Occipital lobe (tissue), 2 donors: ENCODE measurements around the gene MLPH. TPM values are rescaled to one million over a fixed set of nuclear protein-coding genes. Genes with fewer than 3 reads are reported as not detected.
"Not testable (repeated sequence)": the region's sequence is repeated elsewhere in the genome, so short reads cannot be mapped to it uniquely, and the experiment has no call there.

Experiments used
- DNase-seq: peaks from one replicate; lab custom pipeline; 2025; lab: John Stamatoyannopoulos, UW
- total RNA-seq: library from RNA; depleted of rRNA; stranded (reverse); fragments of >200 nt; gene quantifications from one replicate; pipeline ENCODE4 v1.2.3, GENCODE V29; 2014

MLPH gene
- total RNA-seq, 1 donor from 2014 or later: 0.94 TPM

DNA sequence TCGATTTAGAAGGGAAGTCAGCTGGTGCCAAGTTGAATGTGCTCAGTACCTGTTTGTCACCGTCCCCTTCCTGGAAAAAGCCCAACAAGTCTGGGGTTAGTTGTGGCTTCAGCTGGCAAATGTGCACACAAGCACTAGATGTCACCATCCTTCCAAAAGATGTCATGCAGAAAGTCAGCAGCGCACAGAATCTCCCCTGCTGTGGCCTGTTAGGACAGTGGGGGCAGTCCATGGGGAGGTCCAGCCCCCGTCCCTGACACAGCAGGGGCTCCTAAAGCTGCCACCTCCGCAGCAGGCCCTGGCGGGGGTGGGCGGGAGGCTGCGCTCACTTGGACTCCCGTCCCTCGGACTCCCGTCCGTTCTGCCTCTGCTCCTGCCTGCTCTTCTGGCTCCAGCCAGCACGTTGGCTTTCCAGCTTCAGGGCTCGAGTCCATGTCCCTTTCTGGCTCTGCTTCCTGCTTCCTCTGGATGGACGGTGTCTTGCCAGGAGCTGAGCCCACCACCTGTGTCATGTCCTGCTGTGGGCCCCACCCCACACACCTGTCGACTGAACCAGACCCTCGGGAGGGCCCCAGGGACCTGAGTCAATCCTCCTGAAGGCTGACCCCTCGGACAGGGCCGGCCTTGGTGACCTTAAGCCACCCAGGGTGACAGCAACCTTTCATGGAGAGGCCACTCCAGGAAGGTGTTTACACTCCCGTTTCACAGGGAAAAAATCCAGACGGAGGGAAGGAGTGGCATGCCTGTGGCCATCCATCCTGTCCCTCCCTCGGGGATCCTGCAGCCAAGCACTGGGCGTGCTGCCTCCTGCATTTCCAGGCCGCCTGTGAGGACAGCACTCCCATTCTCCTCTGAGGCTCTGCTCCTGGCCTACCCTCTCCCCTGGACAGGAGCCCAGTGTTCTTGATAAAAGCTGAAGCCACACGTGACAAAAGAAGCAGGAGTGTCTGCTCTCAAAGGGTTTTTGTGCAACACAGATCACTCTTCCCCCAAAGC is 95.0 kb downstream of the MLPH start:
- DNase-seq: peak; percentile 47

DNA sequence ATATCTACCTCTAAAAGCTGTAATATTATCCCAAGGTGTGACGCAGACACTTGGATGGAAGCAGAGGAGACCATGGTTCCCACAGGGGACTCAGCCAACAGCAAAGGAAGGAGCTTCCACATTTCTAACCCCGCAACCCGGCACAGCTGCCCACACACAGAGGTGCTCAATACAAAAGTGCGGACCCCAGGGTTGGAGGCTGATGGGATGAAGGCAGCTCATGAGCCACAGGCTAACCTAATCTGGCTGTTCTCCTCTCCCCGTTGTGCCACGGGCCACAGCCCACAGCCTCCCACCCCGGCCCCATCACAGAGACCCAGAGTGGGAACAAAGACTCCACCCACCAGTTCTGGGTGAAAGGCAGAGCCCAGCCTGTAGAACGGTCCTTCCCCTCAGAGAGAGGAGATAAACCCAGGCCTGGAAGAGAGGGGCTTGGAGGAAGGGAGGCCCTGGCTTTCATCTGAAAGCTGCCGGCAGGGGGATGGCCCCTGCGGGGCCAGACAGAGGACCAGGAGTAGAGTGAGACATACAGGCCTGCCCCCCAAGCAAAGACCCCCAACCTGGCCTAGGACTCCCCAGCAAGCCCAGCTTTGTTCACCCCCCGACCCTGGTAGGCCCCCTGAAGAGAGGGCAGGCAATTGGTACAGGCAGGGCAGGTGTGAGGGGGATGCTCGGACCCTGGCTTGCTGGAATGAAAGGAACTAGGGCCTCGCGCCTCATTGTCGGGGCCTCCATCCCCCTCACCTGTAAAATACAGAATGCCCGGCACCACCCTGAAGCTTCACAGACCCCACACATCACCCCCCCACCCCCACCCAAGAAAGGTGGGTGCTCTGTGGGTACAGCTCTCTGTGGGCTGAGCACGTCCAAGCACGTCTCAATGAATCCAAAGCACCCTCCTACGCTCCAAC is 96.6 kb downstream of the MLPH start:
- no peak for DNase-seq

DNA sequence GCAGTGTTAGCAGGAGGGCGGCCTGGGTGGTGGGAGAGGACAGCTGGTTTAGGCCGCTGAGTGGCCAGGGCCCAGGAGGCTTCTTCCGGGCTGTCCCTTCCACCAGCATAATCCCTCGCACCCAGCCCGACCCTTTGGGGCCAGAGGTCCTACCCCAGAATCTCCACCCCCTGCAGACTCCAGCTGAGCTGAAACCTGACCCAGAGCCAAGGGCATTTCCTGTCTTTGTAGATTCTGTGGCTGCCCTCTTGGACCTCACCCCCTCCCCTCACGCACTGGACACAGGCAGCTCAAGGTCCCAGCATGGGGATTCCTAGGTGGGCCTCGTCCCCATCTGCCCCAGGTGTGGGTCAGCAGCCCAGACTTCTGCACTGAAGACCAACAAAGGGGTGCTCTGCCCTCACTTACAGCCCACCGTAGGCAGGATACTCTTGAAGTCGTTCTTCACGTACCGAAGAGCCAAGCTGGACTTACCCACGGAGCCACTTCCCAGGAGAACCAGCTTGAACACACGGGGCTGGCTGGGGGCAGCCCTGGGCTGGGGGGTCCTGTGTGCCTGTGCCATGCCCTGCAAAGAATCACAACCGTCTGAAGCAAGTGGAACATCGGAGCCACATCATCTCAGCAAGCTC is 98.7 kb downstream of the MLPH start:
- no peak for DNase-seq

- DNase-seq: no peak
Measured at GRCh38 chr2:237588044-237588696, 101.1 kb downstream of the MLPH start.

DNA sequence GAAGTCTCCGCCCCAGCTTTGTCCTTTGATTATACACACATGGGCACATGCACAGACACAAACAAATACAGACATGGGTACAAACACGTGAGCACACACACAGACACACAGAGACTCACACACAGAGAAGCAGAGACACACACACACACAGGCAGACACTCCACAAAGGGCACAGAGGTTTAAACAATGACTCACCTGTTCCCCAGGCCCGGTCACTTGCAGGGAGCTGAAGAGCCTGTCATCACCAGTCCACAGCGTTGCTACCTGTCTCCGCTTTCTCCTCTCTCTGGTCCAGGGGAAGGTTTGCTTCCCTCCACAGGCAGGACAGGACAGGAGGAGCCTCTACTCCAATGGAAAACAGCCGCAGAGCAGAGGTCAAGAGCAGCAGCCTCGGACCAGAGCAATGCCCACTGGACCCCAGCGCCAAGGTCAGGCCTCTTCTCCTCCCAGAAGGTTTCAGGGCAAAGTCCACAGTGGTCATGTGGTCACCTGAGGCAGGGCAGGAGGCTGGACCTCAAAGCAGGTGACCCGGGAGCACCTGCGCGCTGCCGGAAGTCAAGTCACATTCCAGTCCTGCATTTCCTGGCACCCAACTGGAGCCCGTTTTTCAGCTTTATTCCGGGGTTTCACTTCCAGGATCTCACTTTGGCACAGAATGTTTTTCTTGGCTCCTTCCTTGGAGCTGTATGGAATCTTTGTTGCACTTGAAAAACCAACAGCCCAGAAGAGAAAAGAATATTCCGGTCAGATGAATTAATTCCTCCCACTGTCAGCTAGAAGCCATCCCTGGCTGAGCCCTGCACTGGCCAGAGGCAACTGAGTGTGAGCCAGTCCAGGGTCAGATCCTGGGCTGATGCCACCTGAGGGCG is 103.5 kb downstream of the MLPH start, which contains the start of gene RAB17:
Gene RAB17 (minus strand): TSS at position 463 of the 869 bp plus-strand sequence. CDS start 4,580 bp downstream, outside the sequence.
- no peak for DNase-seq

DNA sequence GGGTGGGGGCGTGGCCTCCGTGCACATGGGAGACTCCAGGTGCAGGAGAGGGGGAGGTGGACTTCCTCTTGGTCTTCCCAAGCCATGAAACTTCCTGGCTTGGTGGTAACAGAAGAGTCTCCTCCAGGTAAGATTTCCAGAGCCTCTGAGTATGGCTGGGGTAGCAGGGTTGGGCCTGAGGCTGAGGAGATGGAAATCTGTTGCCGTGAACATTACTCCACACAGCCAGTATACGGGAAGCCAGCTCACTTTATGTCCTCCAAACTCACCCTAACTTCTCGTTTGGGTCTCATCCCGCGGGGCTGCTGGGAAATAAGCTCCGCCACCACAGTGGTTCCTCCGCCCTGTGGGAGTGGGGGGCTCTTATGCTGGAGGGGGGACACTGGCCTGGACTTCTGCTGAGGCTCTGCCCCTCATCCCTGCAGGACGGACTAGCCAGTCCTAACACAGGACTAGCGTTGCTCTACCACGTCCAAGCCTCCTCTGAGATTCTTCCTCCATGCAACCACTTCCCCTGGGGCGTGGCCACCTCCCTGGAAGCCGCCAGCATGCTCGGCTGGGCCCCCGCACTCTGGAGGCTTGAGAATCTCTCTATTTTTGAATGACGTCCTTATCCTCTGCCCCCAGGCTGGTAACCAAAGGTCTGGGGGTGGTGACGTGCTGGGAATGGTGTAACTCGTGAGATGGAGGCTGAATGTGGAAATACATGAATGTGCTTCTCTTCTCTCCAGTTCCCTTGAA is 104.3 kb downstream of the MLPH start:
- no peak for DNase-seq

DNA sequence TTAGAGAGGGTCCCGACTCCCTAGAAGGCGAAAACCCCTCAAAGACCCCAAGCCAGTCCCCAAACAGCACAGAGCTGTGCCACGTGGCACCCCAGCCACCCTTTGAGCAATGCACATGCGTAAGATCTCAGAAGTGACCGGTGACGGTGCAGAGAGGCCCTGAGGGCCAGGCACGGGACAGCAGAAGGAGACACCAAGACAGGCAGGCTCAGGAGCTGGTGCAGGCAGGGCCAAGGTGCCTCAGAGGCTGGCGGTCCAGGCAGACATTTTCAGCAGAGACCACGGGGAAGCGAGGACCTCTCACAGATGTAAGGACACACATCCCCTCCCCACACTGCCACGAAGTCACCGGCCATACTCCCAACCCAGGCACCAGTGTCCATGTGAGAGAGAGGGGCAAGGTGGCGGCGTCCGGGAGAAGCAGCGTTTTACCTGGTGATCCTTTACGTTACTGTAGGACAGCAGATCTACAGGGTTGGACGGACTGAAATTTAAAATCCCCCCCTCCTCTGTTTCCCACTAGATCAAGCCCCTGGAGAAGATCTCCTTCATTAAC is 105.5 kb downstream of the MLPH start:
- DNase-seq: no peak

DNA sequence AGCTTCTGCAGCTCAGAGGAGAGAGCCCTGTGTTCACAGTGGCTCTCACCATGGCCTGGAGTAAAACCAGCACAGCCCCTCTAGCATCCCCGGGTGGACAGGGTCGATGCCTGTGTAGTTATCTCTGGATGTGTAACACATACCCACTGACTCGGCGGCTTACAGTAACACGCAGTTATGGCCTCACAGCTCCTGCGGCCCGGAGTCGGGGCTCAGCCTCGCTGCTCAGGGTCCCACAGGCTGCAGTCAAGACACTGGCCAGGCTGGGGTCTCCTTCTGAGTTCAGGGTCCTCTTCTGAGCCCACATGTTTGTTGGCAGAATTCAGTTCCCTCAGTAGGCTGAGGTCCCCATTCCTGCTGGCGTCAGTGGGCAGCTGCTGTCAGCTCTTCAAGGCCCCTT is 106.0 kb downstream of the MLPH start:
- DNase-seq: no peak

DNA sequence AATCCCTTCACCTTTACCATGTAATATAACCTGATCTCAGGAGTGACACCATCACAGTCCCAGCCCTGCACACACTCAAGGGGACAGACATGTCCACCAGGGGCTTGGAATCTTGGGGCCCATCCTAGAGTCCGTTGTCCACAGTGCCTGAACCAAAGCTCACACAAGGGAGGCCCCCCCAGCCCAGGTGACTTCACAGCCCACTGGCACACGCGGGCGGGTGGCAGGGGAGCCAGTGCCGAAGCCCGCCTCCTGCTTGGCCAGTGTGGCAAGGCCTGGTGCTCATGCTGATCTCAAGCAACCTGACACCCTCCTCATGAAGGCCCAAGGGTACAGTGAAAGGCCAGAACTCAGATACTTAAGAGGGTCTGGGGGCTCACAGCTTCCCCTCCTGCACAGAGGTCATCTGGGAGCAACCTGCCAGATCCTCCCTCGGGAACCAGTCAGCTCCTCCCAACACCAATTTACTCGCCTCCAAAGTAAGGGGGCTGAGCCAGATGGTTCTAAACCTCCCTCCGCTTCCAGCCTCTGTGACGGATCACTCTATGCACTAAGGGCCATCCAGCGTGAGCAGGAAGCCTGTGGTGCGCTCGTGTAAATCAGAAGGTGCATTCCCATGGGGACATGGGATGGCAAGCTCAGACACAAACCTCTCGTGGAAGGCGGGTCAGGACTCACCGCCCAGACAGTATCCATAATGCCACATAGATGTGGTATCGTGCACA is 106.7 kb downstream of the MLPH start:
- no peak for DNase-seq

- DNase-seq: no peak
Measured at GRCh38 chr2:237594514-237594871, 107.4 kb downstream of the MLPH start.

DNA sequence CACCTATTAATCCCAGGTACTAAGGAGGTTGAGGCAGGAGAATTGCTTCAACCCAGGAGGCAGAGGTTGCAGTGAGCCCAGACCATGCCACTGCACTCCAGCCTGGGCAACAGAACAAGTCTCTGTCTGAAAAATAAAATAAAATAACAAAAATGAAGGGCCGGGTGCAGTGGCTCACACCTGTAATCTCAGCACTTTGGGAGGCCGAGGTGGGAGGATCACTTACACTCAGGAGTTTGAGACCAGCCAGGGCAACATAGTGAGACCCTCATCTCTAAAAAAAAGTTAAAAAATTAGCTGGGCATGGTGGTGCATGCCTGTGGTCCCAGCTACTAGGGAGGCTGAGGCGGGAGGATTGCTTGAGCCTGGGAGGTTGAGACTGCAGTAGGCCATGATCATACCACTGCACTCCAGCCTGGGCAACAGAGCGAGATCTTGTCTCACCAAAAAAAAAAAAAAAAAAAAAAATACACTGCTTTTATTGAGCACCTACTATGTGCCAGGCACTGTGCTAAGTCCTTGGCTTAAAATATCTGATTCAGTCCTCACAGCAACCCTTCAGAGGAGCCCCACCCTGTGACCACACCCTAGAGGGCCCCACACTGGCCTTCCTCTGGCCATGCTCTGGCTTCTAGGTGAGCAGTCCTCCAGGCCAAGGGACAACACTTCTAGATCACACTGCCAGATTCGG is 108.9 kb downstream of the MLPH start:
- DNase-seq: not testable (repeated sequence)

DNA sequence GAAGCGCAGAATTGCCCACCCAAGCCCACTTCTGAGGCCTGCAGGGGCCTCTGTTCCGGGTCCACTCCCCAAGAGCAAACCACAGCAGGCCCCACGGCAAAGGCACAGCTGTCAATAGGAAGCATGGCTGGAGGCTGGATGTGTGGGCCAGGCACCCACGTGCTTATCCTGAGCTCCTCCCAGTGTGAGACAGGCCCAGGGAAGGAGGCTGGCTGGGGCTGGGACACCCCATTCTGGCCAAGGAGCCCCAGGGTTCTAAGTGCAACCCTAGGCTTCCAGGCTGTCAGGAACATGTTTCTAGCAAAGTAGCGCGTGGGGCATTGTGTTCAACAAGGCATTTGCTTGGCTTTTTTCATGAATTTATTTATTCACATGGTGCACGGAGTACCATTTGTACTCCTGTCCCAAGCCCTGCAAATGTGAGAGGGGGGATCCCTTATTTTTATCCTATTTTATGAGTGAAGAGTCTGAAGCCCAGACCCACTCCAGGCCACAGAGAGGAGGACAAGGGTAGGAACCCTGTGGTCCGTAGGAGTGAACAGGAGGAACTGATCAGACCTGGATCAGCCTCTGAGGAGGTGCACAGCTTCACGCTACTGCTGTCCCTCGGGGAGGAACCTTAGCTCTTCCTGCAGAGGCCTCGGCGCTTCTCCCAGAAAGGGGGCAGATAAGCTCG is 109.6 kb downstream of the MLPH start:
- DNase-seq: no peak

GRCh38 chr2:237597196-237598145 is 110.4 kb downstream of the MLPH start:
- DNase-seq: no peak

DNA sequence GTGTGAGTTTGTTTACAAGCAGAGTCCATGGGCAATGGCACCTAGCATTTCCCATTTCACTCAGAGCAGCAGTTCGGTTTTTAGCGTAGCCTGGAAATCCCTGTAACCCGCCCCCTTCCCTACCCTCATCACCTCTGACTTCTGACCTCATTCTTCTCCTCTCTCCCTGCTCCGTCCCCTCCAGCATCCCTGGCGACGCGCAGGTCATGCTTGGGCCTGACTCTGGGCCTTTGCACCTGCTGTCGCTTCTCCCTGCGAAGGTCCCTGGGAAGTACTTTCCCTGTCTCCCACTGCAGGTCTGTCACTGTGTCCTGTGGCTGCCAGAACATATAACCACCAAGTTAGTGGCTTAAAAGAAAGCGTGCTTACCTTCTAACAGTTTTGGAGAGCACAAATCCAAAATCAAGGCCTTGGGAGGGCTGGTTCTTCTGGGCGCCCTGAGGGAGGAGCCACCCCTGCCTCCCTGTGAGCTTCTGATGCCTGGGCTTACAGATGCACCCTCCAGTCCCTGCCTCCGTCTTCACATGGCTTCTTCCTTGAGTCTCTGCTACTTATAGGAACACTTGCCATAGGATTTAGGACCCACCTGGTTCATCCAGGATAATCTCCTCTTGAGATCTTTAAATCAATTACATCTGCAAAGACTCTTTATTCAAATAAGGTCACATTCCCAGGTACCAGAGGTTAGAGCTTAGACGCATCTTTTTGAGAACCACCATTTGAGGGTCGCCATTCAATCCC is 111.6 kb downstream of the MLPH start:
- no peak for DNase-seq

DNA sequence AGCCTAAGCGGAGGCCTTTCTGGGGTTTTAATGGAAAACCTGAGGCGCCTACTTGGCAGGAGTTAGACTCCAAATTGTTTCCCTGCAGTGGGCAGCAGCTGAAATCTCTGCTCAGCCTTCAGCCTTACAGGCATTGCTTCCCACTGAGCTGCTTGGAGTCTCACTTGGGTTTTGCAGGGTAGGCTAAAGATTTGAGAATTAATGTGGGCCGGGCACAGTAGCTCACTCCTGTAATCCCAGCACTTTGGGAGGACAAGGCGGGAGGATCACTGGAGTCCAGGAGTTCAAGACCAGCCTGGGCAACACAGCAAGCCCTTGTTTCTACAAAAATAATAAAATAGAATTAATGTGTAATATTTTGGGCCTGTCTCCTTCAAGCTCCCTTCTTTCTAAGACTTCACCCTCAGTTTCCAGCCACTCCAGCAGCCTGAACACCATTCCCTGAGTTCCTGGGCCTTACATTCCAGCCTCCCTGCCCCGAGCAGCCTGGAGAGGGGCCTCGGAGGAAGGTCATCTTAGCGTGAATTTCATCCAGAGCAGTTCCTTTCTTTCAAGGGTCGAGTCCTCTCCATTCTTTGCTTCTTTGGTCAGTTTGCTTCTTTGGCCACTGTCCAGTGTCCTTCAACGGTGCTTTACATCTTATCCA is 112.5 kb downstream of the MLPH start:
- DNase-seq: no peak
